Activated CD4-positive, alpha-beta T cell treated with anti-CD3 and anti-CD28 coated beads, Interleukin-2, amount 50 U/mL, for 1 hour (primary cell): ENCODE data around the gene C19orf53.

ENCODE experiments used
- DNase-seq: peaks from one replicate; pipeline ENCODE4 v3.0.0-alpha.2; 2020

Gene C19orf53

GRCh38 chr19:13796301-13797057, 22.2 kb downstream of the C19orf53 start:
- DNase-seq, result no peak

- DNase-seq, result no peak
These were observed 22.8 kb downstream of the C19orf53 start for GRCh38 chr19:13797058-13797440.

GRCh38 chr19:13797870-13798269, 23.6 kb downstream of the C19orf53 start:
- DNase-seq, result no peak

- no peak for DNase-seq
These were observed 25.4 kb downstream of the C19orf53 start for GRCh38 chr19:13799669-13800068.

- DNase-seq, result no peak
These were observed 28.8 kb downstream of the C19orf53 start for GRCh38 chr19:13803038-13803437.

- no peak for DNase-seq
These were observed 30.8 kb downstream of the C19orf53 start for GRCh38 chr19:13804830-13805683.

- DNase-seq, result no peak
These were observed 32.5 kb downstream of the C19orf53 start for GRCh38 chr19:13806728-13807127.

GRCh38 chr19:13807421-13808021, 33.3 kb downstream of the C19orf53 start:
- DNase-seq, result no peak

GRCh38 chr19:13808856-13809255, 34.6 kb downstream of the C19orf53 start:
- no peak for DNase-seq

GRCh38 chr19:13812544-13812943, 38.3 kb downstream of the C19orf53 start:
- no peak for DNase-seq

GRCh38 chr19:13813147-13813546, 38.9 kb downstream of the C19orf53 start:
- no peak for DNase-seq

- DNase-seq, result no peak
These were observed 40.3 kb downstream of the C19orf53 start for GRCh38 chr19:13814550-13814949.

GRCh38 chr19:13817018-13817614, 42.9 kb downstream of the C19orf53 start:
- DNase-seq, result no peak

- peak; percentile 24 for DNase-seq
These were observed 43.5 kb downstream of the C19orf53 start for GRCh38 chr19:13817615-13818371.

- no peak for DNase-seq
These were observed 45.0 kb downstream of the C19orf53 start for GRCh38 chr19:13819238-13819637.

- DNase-seq, result no peak
These were observed 47.0 kb downstream of the C19orf53 start for GRCh38 chr19:13821292-13821691.

GRCh38 chr19:13823256-13823655, 49.0 kb downstream of the C19orf53 start:
- DNase-seq, result no peak

GRCh38 chr19:13823901-13824300, 49.6 kb downstream of the C19orf53 start:
- DNase-seq, result no peak

- DNase-seq, result no peak
These were observed 50.4 kb downstream of the C19orf53 start for GRCh38 chr19:13824703-13825102.

GRCh38 chr19:13825489-13826441, 51.5 kb downstream of the C19orf53 start:
- DNase-seq, result no peak

- no peak for DNase-seq
These were observed 52.5 kb downstream of the C19orf53 start for GRCh38 chr19:13826652-13827235.
